ENCODE measurements around the gene EHD3. TPM values are rescaled to one million over a fixed set of nuclear protein-coding genes. Genes with fewer than 3 reads are reported as not detected.

The EHD3 gene
- total RNA-seq, 1 donor, result 16.3 TPM

GRCh38 chr2:31234683-31235503, 941 bp downstream of the EHD3 start:
- H3K4me1 ChIP-seq (ENCODE audit: insufficient read depth, low read length), result peaks cover 16% of the 10 kb centered on the region
- peak overlapping the region; percentile 83 for H3K4me3 ChIP-seq (ENCODE audit: insufficient read depth, low read length)
- peak overlapping the region; percentile 91 for H3K4me2 ChIP-seq (ENCODE audit: insufficient read depth, low read length)
- H2AFZ ChIP-seq (ENCODE audit: low read length), result peak overlapping the region; percentile 91
- no peak for TF ChIP-seq CTCF (IDR thresholded peaks at IDR 0.05; ENCODE audit: extremely low read depth, low read depth, low read length)
- no peaks in the 10 kb centered on the region for H3K9me3 ChIP-seq (ENCODE audit: low read depth, low read length)
- peak overlapping the region; percentile 26 for H3K27ac ChIP-seq (ENCODE audit: low read depth, low read length)
- peak; percentile 50 for DNase-seq (ENCODE audit: insufficient read length, low spot score, missing footprints)
- H3K79me2 ChIP-seq (ENCODE audit: insufficient read depth, low read length), result peaks cover 7% of the 10 kb centered on the region
- H3K36me3 ChIP-seq (ENCODE audit: insufficient read depth, low read length), result no peaks in the 10 kb centered on the region
- peaks cover 5% of the 10 kb centered on the region for H4K20me1 ChIP-seq (ENCODE audit: insufficient read depth, low read length)
- peaks cover 3% of the 10 kb centered on the region for H3K27me3 ChIP-seq (ENCODE audit: insufficient read depth, low read length)

- Histone ChIP-seq H3K36me3 (ENCODE audit: insufficient read depth, low read length) (no peaks in the 10 kb centered on the region), H3K79me2 (ENCODE audit: insufficient read depth, low read length) (peaks cover 7% of the 10 kb centered on the region), H2AFZ (ENCODE audit: low read length) (no peak overlapping the region), H3K4me2 (ENCODE audit: insufficient read depth, low read length) (peak overlapping the region; percentile 91), H4K20me1 (ENCODE audit: insufficient read depth, low read length) (peaks cover 10% of the 10 kb centered on the region), H3K27me3 (ENCODE audit: insufficient read depth, low read length) (peaks cover 2% of the 10 kb centered on the region), H3K27ac (ENCODE audit: low read depth, low read length) (no peak overlapping the region), H3K4me1 (ENCODE audit: insufficient read depth, low read length) (peaks cover 19% of the 10 kb centered on the region), H3K4me3 (ENCODE audit: insufficient read depth, low read length) (no peak overlapping the region), H3K9me3 (ENCODE audit: low read depth, low read length) (no peaks in the 10 kb centered on the region)
- DNase-seq (ENCODE audit: insufficient read length, low spot score, missing footprints), result peak; percentile 92
- no peak for TF ChIP-seq CTCF (IDR thresholded peaks at IDR 0.05; ENCODE audit: extremely low read depth, low read depth, low read length)
These were observed 1.6 kb downstream of the EHD3 start for GRCh38 chr2:31235504-31235902.

GRCh38 chr2:31236433-31237205, 2.7 kb downstream of the EHD3 start:
- Histone ChIP-seq H4K20me1 (ENCODE audit: insufficient read depth, low read length) (peaks cover 13% of the 10 kb centered on the region), H3K27ac (ENCODE audit: low read depth, low read length) (no peak overlapping the region), H3K4me2 (ENCODE audit: insufficient read depth, low read length) (no peak overlapping the region), H3K79me2 (ENCODE audit: insufficient read depth, low read length) (peaks cover 7% of the 10 kb centered on the region), H3K36me3 (ENCODE audit: insufficient read depth, low read length) (no peaks in the 10 kb centered on the region), H3K4me1 (ENCODE audit: insufficient read depth, low read length) (peaks cover 19% of the 10 kb centered on the region), H3K9me3 (ENCODE audit: low read depth, low read length) (no peaks in the 10 kb centered on the region), H3K27me3 (ENCODE audit: insufficient read depth, low read length) (no peaks in the 10 kb centered on the region), H2AFZ (ENCODE audit: low read length) (no peak overlapping the region), H3K4me3 (ENCODE audit: insufficient read depth, low read length) (no peak overlapping the region)
- no peak for TF ChIP-seq CTCF (IDR thresholded peaks at IDR 0.05; ENCODE audit: extremely low read depth, low read depth, low read length)
- peak; percentile 27 for DNase-seq (ENCODE audit: insufficient read length, low spot score, missing footprints)
